H1 (cell line): ENCODE measurements around the gene SLC51B. TPM values are rescaled to one million over a fixed set of nuclear protein-coding genes. Genes with fewer than 3 reads are reported as not detected.

Experiments
- CTCF ChIA-PET: fragments of 300-600 bp; sonication (Branson Sonifier 250); formaldehyde crosslinking; loops from one replicate; lab custom pipeline; 2021; ENCODE audit not compliant: partially characterized antibody; lab: Charles Lee
- POLR2A ChIA-PET: fragments of 300-600 bp; sonication (Branson Sonifier 250); formaldehyde crosslinking; loops from one replicate; lab custom pipeline; 2021; ENCODE audit warnings: inconsistent platforms; ENCODE audit not compliant: partially characterized antibody; lab: Charles Lee
- DNase-seq, 2 experiments: peaks; one replicate each; pipeline versions ENCODE4 v3.0.0 to v3.0.0-alpha.2; 2010 to 2022; ENCODE audit warnings: low spot score in 2 of 2, low read depth in 1 of 2, mixed read lengths in 1 of 2
- FAIRE-seq: peaks from 2 replicates; lab custom pipeline; 2011; peaks lifted over from hg19 to GRCh38; lab: Jason Lieb, UNC
- H2AFZ ChIP-seq: 2 replicates; pipeline ENCODE4 v1.8.1; 2012; ENCODE audit warnings: low read length, inconsistent platforms
- H2AK5ac ChIP-seq: 2 replicates; pipeline ENCODE4 v1.6.1; 2013; ENCODE audit warnings: low read depth, low read length
- H2BK120ac ChIP-seq: replicated peaks from 2 replicates; pipeline ENCODE3; 2013; ENCODE audit warnings: low read depth, low read length, inconsistent platforms
- H2BK12ac ChIP-seq: 2 replicates; pipeline ENCODE4 v1.6.1; 2013; ENCODE audit warnings: low read depth, low read length
- H2BK15ac ChIP-seq: 2 replicates; pipeline ENCODE4 v1.6.1; 2013; ENCODE audit warnings: low read length
- H2BK20ac ChIP-seq: 2 replicates; pipeline ENCODE4 v1.6.1; 2013; ENCODE audit warnings: low read length
- H2BK5ac ChIP-seq: 2 replicates; pipeline ENCODE4 v1.6.1; 2013; ENCODE audit warnings: low read depth, low read length
- H3K14ac ChIP-seq: 2 replicates; pipeline ENCODE4 v1.6.1; 2013; ENCODE audit warnings: inconsistent platforms; ENCODE audit not compliant: insufficient read length
- H3K18ac ChIP-seq: 2 replicates; pipeline ENCODE4 v1.6.1; 2013; ENCODE audit warnings: low read length; ENCODE audit errors: extremely low read depth
- H3K23ac ChIP-seq: 2 replicates; pipeline ENCODE4 v1.6.1; 2013; ENCODE audit warnings: inconsistent platforms; ENCODE audit not compliant: insufficient read length
- H3K23me2 ChIP-seq: 2 replicates; pipeline ENCODE4 v1.6.1; 2013; ENCODE audit warnings: low read depth, low read length
- H3K27ac ChIP-seq: 2 replicates; pipeline ENCODE4 v1.6.1; 2011; ENCODE audit warnings: low read depth, low read length, inconsistent platforms
- H3K27me3 ChIP-seq, 4 experiments: replicated peaks in 1 of 4; 1 replicate in 1 of 4; 2 replicates in 3 of 4; pipeline versions ENCODE4 v1.6.1 to v1.8.1; 2011 to 2013; ENCODE audit warnings: low read length in 3 of 4, mild to moderate bottlenecking in 3 of 4, inconsistent platforms in 2 of 4, mixed read lengths in 2 of 4, moderate library complexity in 1 of 4; ENCODE audit not compliant: control insufficient read depth in 3 of 4, insufficient read depth in 3 of 4; ENCODE audit errors: extremely low read depth in 1 of 4
- H3K36me3 ChIP-seq, 4 experiments: 2 replicates each; pipeline versions ENCODE4 v1.6.1 to v1.8.1; 2011 to 2013; ENCODE audit warnings: mild to moderate bottlenecking in 4 of 4, low read length in 3 of 4, moderate library complexity in 2 of 4, control low read depth in 1 of 4, inconsistent platforms in 1 of 4; ENCODE audit not compliant: insufficient read depth in 4 of 4, control insufficient read depth in 2 of 4
- H3K4ac ChIP-seq: replicated peaks from 2 replicates; pipeline ENCODE3; 2013; ENCODE audit warnings: low read length, low read depth, mixed read lengths, inconsistent platforms; ENCODE audit not compliant: insufficient read length
- H3K4me1 ChIP-seq, 4 experiments: replicated peaks in 1 of 4; 1 replicate in 1 of 4; 2 replicates in 3 of 4; pipeline versions ENCODE4 v1.6.1 to v1.8.1; 2011 to 2013; ENCODE audit warnings: low read length in 3 of 4, inconsistent platforms in 2 of 4, mixed read lengths in 1 of 4; ENCODE audit not compliant: insufficient read depth in 4 of 4, control insufficient read depth in 3 of 4
- H3K4me2 ChIP-seq, 2 experiments: 2 replicates each; pipeline versions ENCODE4 v1.6.1 to v1.8.1; 2011 to 2013; ENCODE audit warnings: low read depth in 2 of 2, low read length in 2 of 2, control low read depth in 1 of 2, inconsistent platforms in 1 of 2, mild to moderate bottlenecking in 1 of 2; ENCODE audit not compliant: insufficient read depth in 1 of 2
- H3K4me3 ChIP-seq, 4 experiments: fragments of 200-600, 300-600 bp in 1 of 4; sonication (generic), shearing (Covaris generic), sonication (Bioruptor Twin) in 1 of 4; 2 replicates each; pipeline versions ENCODE4 v1.5.1 to v1.8.1; 2011 to 2016; ENCODE audit warnings: low read length in 4 of 4, low read depth in 3 of 4, control low read depth in 2 of 4, inconsistent platforms in 2 of 4, mild to moderate bottlenecking in 2 of 4, mixed read lengths in 1 of 4, moderate library complexity in 1 of 4; ENCODE audit not compliant: insufficient read depth in 2 of 4; ENCODE audit errors: extremely low read depth in 1 of 4
- H3K56ac ChIP-seq: replicated peaks from 2 replicates; pipeline ENCODE3; 2013; ENCODE audit warnings: low read depth, mild to moderate bottlenecking, mixed read lengths, low read length, inconsistent platforms; ENCODE audit not compliant: insufficient read length
- H3K79me1 ChIP-seq: 2 replicates; pipeline ENCODE4 v1.6.1; 2013; ENCODE audit warnings: low read depth, low read length, control low read depth
- H3K79me2 ChIP-seq, 2 experiments: 2 replicates each; pipeline versions ENCODE4 v1.6.1 to v1.8.1; 2012 to 2013; ENCODE audit warnings: low read length in 2 of 2, mild to moderate bottlenecking in 2 of 2, inconsistent platforms in 1 of 2; ENCODE audit not compliant: insufficient read depth in 2 of 2, control insufficient read depth in 1 of 2
- H3K9ac ChIP-seq, 4 experiments: replicated peaks in 1 of 4; 1 replicate in 1 of 4; 2 replicates in 3 of 4; pipeline versions ENCODE4 v1.6.1 to v1.8.1; 2011 to 2013; ENCODE audit warnings: low read depth in 3 of 4, low read length in 3 of 4, control low read depth in 2 of 4, mild to moderate bottlenecking in 2 of 4, moderate library complexity in 2 of 4, inconsistent platforms in 1 of 4; ENCODE audit errors: extremely low read depth in 1 of 4
- H3K9me3 ChIP-seq, 2 experiments: 2 replicates each; pipeline versions ENCODE4 v1.6.1 to v1.8.1; 2012 to 2013; ENCODE audit warnings: mild to moderate bottlenecking in 2 of 2, moderate library complexity in 2 of 2, control low read depth in 1 of 2, inconsistent platforms in 1 of 2, low read depth in 1 of 2, low read length in 1 of 2, mixed read lengths in 1 of 2; ENCODE audit not compliant: insufficient read depth in 2 of 2
- H4K20me1 ChIP-seq, 2 experiments: replicated peaks in 1 of 2; 2 replicates each; pipeline versions ENCODE3 to v1.8.1; 2011 to 2013; ENCODE audit warnings: inconsistent platforms in 2 of 2, low read length in 2 of 2, mild to moderate bottlenecking in 1 of 2; ENCODE audit not compliant: insufficient read depth in 2 of 2, control insufficient read depth in 1 of 2
- H4K5ac ChIP-seq: 2 replicates; pipeline ENCODE4 v1.6.1; 2013; ENCODE audit warnings: low read length, low read depth, mixed read lengths, inconsistent platforms; ENCODE audit not compliant: insufficient read length
- H4K8ac ChIP-seq: 2 replicates; pipeline ENCODE4 v1.8.0; 2013; ENCODE audit warnings: mild to moderate bottlenecking, moderate library complexity, low read length, inconsistent platforms; ENCODE audit not compliant: insufficient read depth; ENCODE audit errors: extremely low read depth
- H4K91ac ChIP-seq: replicated peaks from 2 replicates; pipeline ENCODE3; 2013; ENCODE audit warnings: low read length, mixed read lengths, inconsistent platforms; ENCODE audit not compliant: insufficient read length
- SIN3A ChIP-seq, 2 experiments: IDR thresholded peaks in 1 of 2; conservative IDR thresholded peaks in 1 of 2; 2 replicates each; pipeline ENCODE4 v1.6.1; 2011 to 2012; ENCODE audit warnings: low read length in 2 of 2, improper control_type of control experiment in 1 of 2, low read depth in 1 of 2, mild to moderate bottlenecking in 1 of 2
- WGBS, 2 experiments: shearing (Covaris generic) in 1 of 2; methylation state at CpG; one replicate each; pipeline versions ENCODE4 v1.1.6 to v1.1.7; 2013 to 2015; ENCODE audit warnings: low lambda C conversion rate in 2 of 2, mixed read lengths in 2 of 2, inconsistent platforms in 1 of 2, low coverage in 1 of 2, missing lambda C conversion rate in 1 of 2; ENCODE audit not compliant: insufficient replicate concordance in 2 of 2, insufficient coverage in 1 of 2, insufficient read length in 1 of 2; ENCODE audit errors: extremely low coverage in 1 of 2, missing lambda C conversion rate in 1 of 2; 5-methylcytosine and 5-hydroxymethylcytosine counted together
- polyA plus RNA-seq, 7 experiments: library from polyadenylated mRNA; depleted of rRNA in 3 of 7; stranded (reverse) in 5 of 7; unstranded in 2 of 7; fragments of >200 nt in 5 of 7; fragments of 200-250 nt in 2 of 7; gene quantifications; 1 replicate in 5 of 7; 2 replicates in 1 of 7; 4 replicates in 1 of 7; pipeline versions ENCODE4 v1.2.1 to v1.2.3, GENCODE V29; 2011 to 2013; ENCODE audit warnings: missing spikeins in 2 of 7, mixed read lengths in 2 of 7
- total RNA-seq: library from RNA; stranded (reverse); fragmentation: NEBNext Ultra II Directional; extraction: Animal tissue kit (Norgen Biotek cat#: 25700); gene quantifications from 2 replicates; pipeline ENCODE4 v1.2.1, GENCODE V29; 2021

SLC51B gene
- total and polyA plus RNA-seq, 2 of the 8 experiments (the other 6 are each of a cell fraction or from before 2014, with no cell fraction given): not detected

DNA sequence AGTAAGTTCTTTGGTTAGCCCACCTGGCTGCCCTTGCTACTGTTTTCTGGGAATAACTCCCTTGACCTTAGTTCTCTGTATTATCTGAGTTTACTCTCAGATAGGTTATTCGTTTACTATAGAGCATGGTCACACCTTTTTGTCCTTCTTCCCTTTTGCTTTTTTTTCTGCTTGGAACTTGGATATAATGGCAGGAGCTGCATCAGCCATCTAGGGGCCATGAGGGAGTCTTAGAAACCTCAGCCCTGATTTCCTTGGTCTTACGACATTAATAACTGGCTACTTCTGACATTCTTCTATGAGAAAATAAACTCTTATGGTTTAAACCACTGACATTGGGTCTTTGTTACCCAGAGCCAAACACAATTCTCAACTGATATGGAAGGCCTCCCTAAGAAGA, 3.4 kb upstream of the SLC51B start:
- no peak overlapping the region for H2BK20ac ChIP-seq
- no peak overlapping the region for H2BK120ac ChIP-seq
- no peak overlapping the region for H3K27ac ChIP-seq
- H4K8ac ChIP-seq: no peak overlapping the region
- no peaks in the 10 kb centered on the region; a peak in 1 of 7 replicates for H3K4me1 ChIP-seq
- no peaks in the 10 kb centered on the region for H3K79me1 ChIP-seq
- H3K18ac ChIP-seq: no peak overlapping the region
- no peaks in the 10 kb centered on the region for H3K23me2 ChIP-seq
- H3K79me2 ChIP-seq: no peaks in the 10 kb centered on the region
- H3K9ac ChIP-seq: no peak overlapping the region
- TF ChIP-seq SIN3A (conservative IDR thresholded peaks at IDR 0.05 in 1 of 2, IDR thresholded peaks at IDR 0.05 in 1 of 2; ENCODE audit: low read depth in 1 of 2, low read length in 2 of 2): no peak
- ChIA-PET CTCF (interaction anchor here (1.0 to 33.2 kb wide), 4 partner anchors 7 to 260 kb away, joined by 3 to 1213 read pairs (median 42); partner anchors contain the start of genes KBTBD13 and RASL12), POLR2A (interaction anchor here (1.6 kb wide), 1 partner anchor 26 kb away, joined by 4 read pairs; the partner anchor contains the start of gene RASL12)
- H4K5ac ChIP-seq: no peak overlapping the region
- no peak overlapping the region for H2BK12ac ChIP-seq
- whole genome bisulfite sequencing, 2 experiments: 97% methylated on average over 2 of the region's 2 CpGs; no CpG with 5 or more reads in 1 of the 2 experiments
- H3K4me3 ChIP-seq: no peak overlapping the region
- H2BK15ac ChIP-seq: no peak overlapping the region
- FAIRE-seq: no peak
- no peak overlapping the region for H2AK5ac ChIP-seq
- no peak overlapping the region for H3K4me2 ChIP-seq
- H3K36me3 ChIP-seq: no peaks in the 10 kb centered on the region
- no peak overlapping the region for H2BK5ac ChIP-seq
- H3K4ac ChIP-seq: no peak overlapping the region
- no peaks in the 10 kb centered on the region for H4K20me1 ChIP-seq
- no peak overlapping the region for H3K56ac ChIP-seq
- no peak overlapping the region for H4K91ac ChIP-seq
- no peak overlapping the region for H2AFZ ChIP-seq
- no peak overlapping the region for H3K23ac ChIP-seq
- no peak for DNase-seq
- H3K14ac ChIP-seq: no peak overlapping the region
- no peaks in the 10 kb centered on the region; a peak in 1 of 7 replicates for H3K27me3 ChIP-seq
- H3K9me3 ChIP-seq: no peaks in the 10 kb centered on the region
